GM19099 (cell line): ENCODE measurements around the gene RBM17.
A peak's percentile ranks its signal among the peaks of the same experiment; 100 is the strongest.

Source experiments
- POLR2A ChIP-seq: IDR thresholded peaks from 3 replicates; pipeline ENCODE4 v1.6.1; 2011; ENCODE audit warnings: low read depth; ENCODE audit not compliant: insufficient read length; ENCODE audit errors: extremely low read depth

RBM17 gene

GRCh38 chr10:6144406-6145165 lies 55.8 kb downstream of the RBM17 start:
- peak; percentile 73 for TF ChIP-seq POLR2A

DNA sequence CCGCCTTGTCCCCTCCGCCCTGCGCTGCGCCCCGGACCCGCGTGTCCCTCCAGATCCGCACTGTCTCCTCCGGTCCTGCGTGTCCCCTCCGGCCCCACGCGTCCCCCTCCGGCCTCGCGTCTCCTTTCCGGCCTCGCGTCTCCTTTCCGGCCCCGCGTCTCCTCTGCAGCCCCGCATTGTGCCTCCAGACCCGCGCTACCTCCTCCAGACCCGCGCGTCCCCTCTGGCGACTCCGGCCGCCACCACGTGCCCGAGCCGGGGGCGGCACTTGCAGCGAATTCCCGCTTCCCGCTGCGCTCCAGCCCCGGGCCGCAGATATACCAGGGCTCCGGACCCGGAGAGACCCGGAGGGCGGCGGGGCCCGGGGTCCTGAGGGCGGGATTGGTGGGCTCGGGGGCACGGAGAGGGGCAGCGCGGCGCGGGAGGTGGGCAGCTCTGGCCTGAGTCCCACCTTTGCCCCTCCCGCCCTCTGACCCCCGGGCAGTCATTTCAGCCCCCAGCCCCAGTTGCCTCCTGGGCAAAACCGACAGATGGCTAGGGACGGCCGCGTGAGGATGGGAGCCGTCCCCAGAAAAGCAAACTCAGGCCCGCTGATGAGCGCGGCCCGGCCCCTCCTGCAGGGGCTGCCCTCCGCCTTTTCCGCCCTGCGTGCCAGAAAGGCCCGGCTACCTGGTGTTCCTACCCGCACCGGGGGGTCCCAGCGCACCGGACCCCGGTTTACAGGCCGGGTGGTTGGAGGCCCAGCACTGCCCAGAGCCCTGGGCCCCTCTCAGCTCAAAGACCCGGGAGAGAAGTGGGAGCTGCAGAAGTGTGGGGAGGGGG lies 56.5 kb downstream of the RBM17 start:
- no peak for TF ChIP-seq POLR2A

GRCh38 chr10:6146013-6146785 lies 57.4 kb downstream of the RBM17 start:
- no peak for TF ChIP-seq POLR2A

GRCh38 chr10:6146921-6147320 lies 58.1 kb downstream of the RBM17 start:
- TF ChIP-seq POLR2A = no peak

DNA sequence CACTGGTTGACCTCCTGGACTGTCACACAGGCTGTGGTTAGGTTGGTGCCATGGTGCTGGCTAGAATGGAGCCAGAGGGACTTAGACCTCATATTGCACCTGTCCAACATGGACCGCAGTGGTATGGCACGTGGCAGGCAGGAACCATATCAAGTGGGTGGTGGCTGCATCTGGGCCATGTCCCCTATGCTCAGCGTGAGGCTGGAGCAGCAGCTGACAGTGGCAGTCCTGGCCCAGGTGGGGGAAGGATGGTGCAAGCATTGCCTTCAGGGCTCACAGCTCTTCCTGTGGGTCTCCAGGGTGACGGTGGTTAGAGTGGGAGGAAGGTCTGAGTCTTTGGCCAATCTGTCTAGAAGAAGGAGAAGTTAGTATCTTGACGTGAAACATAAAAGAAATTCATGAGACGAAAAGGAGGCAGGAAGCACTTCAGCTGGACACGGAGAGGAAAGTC lies 59.4 kb downstream of the RBM17 start:
- TF ChIP-seq POLR2A = no peak

GRCh38 chr10:6148908-6149307 lies 60.1 kb downstream of the RBM17 start:
- no peak for TF ChIP-seq POLR2A

DNA sequence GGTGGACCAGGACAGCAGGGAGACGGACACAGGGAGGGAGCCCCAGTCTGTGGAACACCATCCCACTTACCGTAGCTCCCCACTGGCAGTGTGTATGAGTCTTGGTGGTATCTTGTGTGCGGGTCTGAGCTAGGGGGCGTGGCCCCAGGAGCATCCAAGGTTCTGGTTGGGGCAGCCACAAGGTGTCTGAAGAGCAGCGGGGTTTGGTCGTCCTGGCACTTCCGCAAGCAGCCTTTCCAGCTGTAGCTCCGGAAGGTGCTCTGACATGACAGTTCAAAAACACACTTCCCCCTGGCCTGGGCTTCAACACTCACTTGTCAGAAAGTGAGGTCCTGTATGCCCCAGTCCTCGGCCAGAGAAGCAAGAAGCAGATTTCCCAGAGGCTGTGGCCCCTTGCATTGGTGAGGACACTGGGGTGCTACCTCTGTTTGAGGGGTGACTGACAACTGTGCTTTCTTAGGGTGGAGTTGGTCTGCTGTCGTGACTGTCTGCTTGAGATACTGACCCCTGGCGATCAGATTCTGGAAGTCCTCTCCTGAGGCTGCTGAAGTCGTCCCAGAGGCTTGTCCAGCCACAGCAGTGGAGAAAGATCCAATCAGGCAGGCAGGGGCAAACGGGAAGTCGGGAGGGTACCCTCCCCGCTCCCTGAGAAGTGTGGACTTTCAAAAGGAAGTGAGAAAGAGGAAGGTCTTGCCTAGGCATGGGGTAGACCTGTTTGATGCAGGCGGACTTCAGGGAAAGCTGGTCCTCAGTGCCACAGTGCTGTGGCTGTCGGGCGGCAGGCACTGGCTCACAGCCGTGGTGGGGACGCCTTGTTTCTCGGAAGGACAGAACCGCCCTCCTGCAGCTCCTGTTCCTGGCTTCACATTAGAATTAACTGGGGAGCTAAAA lies 62.5 kb downstream of the RBM17 start:
- no peak for TF ChIP-seq POLR2A

- TF ChIP-seq POLR2A = no peak
Measured at GRCh38 chr10:6153845-6154244, 65.0 kb downstream of the RBM17 start.

DNA sequence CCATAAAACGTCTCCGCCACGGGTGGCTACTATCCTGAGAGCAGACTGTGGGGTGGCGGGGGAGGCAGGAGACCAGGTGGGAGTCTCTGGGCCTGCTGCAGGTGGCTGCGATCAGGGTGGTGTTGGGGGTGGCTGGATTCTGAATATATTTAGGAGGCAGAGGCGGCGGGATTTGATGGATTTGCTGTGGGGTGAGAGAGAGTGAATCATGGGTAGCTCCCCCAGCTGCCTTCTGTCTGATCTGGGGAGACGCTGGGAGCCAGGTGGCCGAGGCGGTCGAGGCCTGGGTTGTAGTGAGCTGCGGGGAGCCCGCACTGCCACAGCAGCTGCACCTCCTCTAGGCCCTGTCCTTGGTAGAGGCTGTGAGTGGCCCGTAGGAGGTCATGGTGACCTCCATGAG lies 65.7 kb downstream of the RBM17 start:
- no peak for TF ChIP-seq POLR2A

DNA sequence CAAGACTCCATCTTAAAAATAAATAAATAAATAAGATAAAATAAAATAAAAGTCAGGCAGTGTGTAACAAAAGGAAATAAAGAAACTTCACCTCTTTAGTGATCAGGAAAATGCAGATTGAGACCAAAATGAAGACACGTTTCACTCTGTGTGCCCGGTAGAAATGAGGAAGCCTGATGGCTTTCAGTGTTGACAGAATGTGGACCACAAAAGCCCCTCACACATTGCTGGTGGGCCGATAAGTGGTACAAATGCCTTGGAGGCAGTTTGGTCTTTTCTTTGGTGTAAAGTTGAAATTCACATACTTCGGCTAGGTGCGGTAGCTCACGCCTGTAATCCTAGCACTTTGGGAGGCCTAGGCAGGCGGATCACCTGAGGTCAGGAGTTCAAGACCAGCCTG lies 69.4 kb downstream of the RBM17 start:
- TF ChIP-seq POLR2A = no peak

DNA sequence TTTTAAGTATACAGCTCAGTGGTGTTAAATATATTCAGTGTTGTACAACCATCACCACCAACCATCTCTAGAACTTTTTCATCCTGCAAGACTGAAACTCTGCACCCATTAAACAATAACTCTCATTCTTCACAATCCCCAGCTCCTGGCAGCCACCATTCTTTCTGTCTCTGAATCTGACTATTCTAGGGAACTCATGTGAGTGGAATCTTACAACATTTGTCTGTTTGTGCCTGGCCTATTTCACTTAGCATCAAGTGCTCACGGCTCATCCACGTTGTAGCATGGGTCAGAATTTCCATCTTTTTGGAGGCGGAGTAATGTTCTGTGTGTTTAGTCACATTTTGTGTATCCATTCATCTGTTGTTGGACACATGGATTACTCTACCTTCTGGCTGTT lies 73.1 kb downstream of the RBM17 start:
- TF ChIP-seq POLR2A = no peak

GRCh38 chr10:6162589-6163356 lies 73.9 kb downstream of the RBM17 start:
- no peak for TF ChIP-seq POLR2A

DNA sequence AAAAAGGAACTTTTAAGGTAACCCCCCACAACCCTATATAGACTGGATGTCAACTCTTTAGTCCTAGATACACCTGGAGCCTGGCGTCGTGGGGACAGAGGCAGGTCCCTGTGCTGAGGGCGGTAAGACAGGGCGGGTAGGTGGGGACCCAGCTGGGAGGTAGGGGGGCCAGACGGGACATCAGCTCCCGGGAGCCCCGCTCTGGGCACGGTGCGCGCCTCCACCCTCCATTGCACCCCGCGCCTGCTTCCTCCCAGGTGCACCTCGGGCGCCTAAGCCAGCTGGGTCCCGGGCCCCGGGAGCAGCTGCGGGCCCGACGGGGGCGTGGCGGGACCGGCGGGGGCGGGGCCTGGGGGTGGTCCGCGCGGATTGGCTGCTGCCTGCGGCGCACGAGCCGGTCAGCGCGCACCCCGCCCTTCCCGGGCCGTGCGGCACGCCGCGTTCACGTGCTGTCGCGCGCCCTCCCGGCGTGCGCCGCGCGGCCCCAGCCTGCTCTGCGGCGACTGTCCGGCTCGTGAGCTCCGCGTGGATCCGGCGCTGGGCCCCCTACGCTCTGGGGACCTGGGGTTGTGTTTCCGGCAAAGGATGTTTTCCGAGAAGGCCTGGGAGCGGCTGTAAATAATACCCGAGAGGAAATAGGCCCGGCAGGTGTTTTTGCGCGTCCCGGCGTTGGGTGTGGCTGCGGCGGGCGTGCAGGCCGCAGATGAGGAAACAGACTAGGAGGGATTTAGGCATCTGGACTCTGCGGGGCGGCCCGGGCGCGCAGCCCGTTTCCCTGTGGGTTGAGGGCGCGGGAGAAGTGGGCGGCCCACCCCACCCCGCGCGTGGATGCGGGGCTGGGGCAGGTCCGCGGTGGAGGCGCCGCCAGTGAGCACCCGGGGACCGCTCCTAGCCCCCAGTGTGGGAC lies 74.8 kb downstream of the RBM17 start:
- peak; percentile 85 for TF ChIP-seq POLR2A
